ENCODE data around the gene YWHAE.
"Not testable (repeated sequence)": the region's sequence is repeated elsewhere in the genome, so short reads cannot be mapped to it uniquely, and the experiment has no call there.

YWHAE gene

DNA sequence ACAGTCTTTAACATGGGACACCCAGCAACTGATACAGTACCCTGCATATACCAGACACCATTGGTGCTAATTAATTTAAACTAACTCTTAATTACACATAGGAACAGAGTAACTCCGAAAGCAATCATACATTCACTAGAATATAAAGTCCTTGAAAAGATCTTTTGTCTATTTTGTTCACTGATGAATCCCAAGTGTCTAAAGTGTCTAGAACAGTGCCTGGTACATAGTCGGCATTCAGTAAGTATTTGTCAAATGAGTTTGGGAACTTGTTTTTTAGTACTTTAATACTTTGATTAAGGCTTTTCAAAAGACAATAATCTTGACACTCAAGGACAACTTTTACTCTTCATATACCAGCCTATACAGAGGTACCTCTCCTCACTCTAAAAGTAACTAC lies 13.8 kb downstream of the YWHAE start:
- peaks cover 44% of the 10 kb centered on the region for H3K4me1 ChIP-seq (ENCODE audit: control insufficient read depth, insufficient read depth, low read length, unreplicated experiment)
- no peaks in the 10 kb centered on the region for H3K36me3 ChIP-seq (ENCODE audit: insufficient read depth, low read length)
- no peak overlapping the region for H2AFZ ChIP-seq (ENCODE audit: low read length, unreplicated experiment)
- no peak overlapping the region for H3K27ac ChIP-seq (ENCODE audit: low read depth, low read length)
- H3K79me2 ChIP-seq (ENCODE audit: control insufficient read depth, insufficient read depth, low read length, unreplicated experiment) = peaks cover 97% of the 10 kb centered on the region
- H3K4me3 ChIP-seq (ENCODE audit: low read depth, low read length) = no peak overlapping the region
- H3K27me3 ChIP-seq (ENCODE audit: insufficient read depth, low read length) = no peaks in the 10 kb centered on the region

GRCh38 chr17:1385861-1386260 lies 14.2 kb downstream of the YWHAE start:
- Histone ChIP-seq H3K27me3 (ENCODE audit: insufficient read depth, low read length) (no peaks in the 10 kb centered on the region), H3K79me2 (ENCODE audit: control insufficient read depth, insufficient read depth, low read length, unreplicated experiment) (peaks cover 97% of the 10 kb centered on the region), H3K4me3 (ENCODE audit: low read depth, low read length) (no peak overlapping the region), H3K27ac (ENCODE audit: low read depth, low read length) (no peak overlapping the region), H2AFZ (ENCODE audit: low read length, unreplicated experiment) (no peak overlapping the region), H3K36me3 (ENCODE audit: insufficient read depth, low read length) (no peaks in the 10 kb centered on the region), H3K4me1 (ENCODE audit: control insufficient read depth, insufficient read depth, low read length, unreplicated experiment) (peaks cover 44% of the 10 kb centered on the region)

DNA sequence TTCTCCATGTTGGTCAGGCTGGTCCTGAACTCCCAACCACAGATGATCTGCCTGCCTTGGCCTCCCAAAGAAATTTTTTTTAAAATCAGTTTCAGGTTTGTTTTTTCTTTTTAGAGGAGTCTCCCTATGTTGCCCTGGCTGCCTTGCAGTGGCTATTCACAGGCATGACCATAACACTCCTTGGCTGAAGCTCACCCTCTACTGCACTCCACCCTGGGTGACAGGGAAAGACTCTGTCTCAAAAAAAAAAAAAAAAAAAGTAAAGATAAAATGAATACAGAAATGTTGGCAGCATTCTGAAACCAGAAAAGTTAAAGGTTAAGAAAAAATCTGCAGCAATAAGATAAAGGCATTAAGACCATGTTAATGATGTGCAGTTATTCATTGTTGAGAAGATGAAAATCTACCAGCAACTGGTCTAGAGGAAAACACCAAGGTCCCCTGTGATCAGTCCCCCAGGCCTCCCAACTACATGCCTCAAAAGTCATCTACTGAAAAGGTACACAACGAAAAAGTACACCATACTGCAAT lies 15.1 kb downstream of the YWHAE start:
- no peak overlapping the region for H3K27ac ChIP-seq (ENCODE audit: low read depth, low read length)
- H3K79me2 ChIP-seq (ENCODE audit: control insufficient read depth, insufficient read depth, low read length, unreplicated experiment) = peaks cover 97% of the 10 kb centered on the region
- H3K4me3 ChIP-seq (ENCODE audit: low read depth, low read length) = no peak overlapping the region
- H3K27me3 ChIP-seq (ENCODE audit: insufficient read depth, low read length) = no peaks in the 10 kb centered on the region
- no peaks in the 10 kb centered on the region for H3K36me3 ChIP-seq (ENCODE audit: insufficient read depth, low read length)
- no peak overlapping the region for H2AFZ ChIP-seq (ENCODE audit: low read length, unreplicated experiment)
- H3K4me1 ChIP-seq (ENCODE audit: control insufficient read depth, insufficient read depth, low read length, unreplicated experiment) = peaks cover 44% of the 10 kb centered on the region

DNA sequence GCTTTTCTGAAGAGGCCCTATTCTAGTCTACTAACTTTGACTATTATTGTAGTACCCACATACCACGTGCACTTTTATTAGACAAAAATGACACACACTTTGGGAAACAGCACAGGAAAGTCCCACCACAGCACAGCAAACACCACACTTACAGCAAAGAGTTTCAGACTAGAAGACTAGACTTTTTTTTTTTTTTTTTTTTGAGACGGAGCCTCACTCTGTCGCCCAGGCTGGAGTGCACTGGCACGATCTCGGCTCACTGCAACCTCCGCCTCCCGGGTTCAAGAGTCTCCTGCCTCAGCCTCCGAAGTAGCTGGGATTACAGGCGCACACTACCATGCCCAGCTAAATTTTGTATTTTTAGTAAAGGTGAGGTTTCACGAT lies 20.1 kb downstream of the YWHAE start:
- H3K36me3 ChIP-seq (ENCODE audit: insufficient read depth, low read length) = no peaks in the 10 kb centered on the region
- H3K27me3 ChIP-seq (ENCODE audit: insufficient read depth, low read length) = no peaks in the 10 kb centered on the region
- H3K4me3 ChIP-seq (ENCODE audit: low read depth, low read length) = no peak overlapping the region
- H3K4me1 ChIP-seq (ENCODE audit: control insufficient read depth, insufficient read depth, low read length, unreplicated experiment) = peaks cover 63% of the 10 kb centered on the region
- H2AFZ ChIP-seq (ENCODE audit: low read length, unreplicated experiment) = no peak overlapping the region
- H3K79me2 ChIP-seq (ENCODE audit: control insufficient read depth, insufficient read depth, low read length, unreplicated experiment) = peaks cover 98% of the 10 kb centered on the region
- H3K27ac ChIP-seq (ENCODE audit: low read depth, low read length) = no peak overlapping the region

GRCh38 chr17:1379208-1379929 lies 20.7 kb downstream of the YWHAE start:
- Histone ChIP-seq H3K79me2 (ENCODE audit: control insufficient read depth, insufficient read depth, low read length, unreplicated experiment) (peaks cover 98% of the 10 kb centered on the region), H3K36me3 (ENCODE audit: insufficient read depth, low read length) (0 out of 2 replicates have a peak, but pooled peaks cover under 1% of the 10 kb centered on the region), H3K27me3 (ENCODE audit: insufficient read depth, low read length) (no peaks in the 10 kb centered on the region), H3K27ac (ENCODE audit: low read depth, low read length) (no peak overlapping the region), H3K4me1 (ENCODE audit: control insufficient read depth, insufficient read depth, low read length, unreplicated experiment) (peaks cover 69% of the 10 kb centered on the region), H3K4me3 (ENCODE audit: low read depth, low read length) (no peak overlapping the region), H2AFZ (ENCODE audit: low read length, unreplicated experiment) (no peak overlapping the region)

DNA sequence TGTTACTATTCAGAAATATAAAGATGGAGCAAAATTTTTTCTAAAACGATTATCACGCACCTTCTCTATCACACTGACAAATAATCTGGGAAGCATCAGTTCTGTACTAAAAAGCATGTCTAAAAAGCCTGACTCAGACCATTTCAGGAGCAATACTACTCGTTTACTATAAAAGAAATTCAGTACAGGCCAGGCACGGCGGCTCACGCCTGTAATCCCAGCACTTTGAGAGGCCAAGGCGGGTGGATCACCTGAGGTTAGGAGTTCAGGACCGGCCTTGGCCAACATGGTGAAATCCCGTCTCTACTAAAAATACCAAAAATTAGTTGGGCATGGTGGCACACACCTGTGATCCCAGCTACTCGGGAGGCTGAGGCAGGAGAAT lies 21.6 kb downstream of the YWHAE start:
- H2AFZ ChIP-seq (ENCODE audit: low read length, unreplicated experiment) = not testable (repeated sequence)
- peaks cover 77% of the 10 kb centered on the region for H3K4me1 ChIP-seq (ENCODE audit: control insufficient read depth, insufficient read depth, low read length, unreplicated experiment)

DNA sequence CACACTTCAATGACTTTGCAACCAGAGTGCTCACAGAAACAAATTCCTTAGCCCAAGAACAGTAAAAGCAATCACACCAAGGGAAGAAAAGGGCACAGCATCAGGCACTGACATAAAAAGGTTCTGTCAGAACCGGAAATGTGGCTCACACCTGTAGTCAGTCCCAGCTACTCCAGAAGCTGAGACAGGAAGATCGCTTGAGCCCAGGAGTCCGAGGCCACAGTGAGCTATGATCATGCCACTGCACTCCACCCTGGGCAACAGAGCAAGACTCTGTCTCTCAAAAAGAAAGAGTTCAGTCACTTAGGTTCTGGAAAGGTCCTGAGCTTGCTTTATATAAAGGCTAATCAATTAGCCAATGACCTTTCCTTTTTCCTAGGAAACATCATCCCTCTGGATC lies 22.7 kb downstream of the YWHAE start:
- H3K27me3 ChIP-seq (ENCODE audit: insufficient read depth, low read length) = no peaks in the 10 kb centered on the region
- H3K79me2 ChIP-seq (ENCODE audit: control insufficient read depth, insufficient read depth, low read length, unreplicated experiment) = peaks cover 98% of the 10 kb centered on the region
- no peak overlapping the region for H2AFZ ChIP-seq (ENCODE audit: low read length, unreplicated experiment)
- H3K4me1 ChIP-seq (ENCODE audit: control insufficient read depth, insufficient read depth, low read length, unreplicated experiment) = peaks cover 77% of the 10 kb centered on the region
- no peak overlapping the region for H3K4me3 ChIP-seq (ENCODE audit: low read depth, low read length)
- peak overlapping the region; percentile 16; the same call in 1 of the 2 replicates for H3K27ac ChIP-seq (ENCODE audit: low read depth, low read length)
- peaks cover 6% of the 10 kb centered on the region; the same call in 1 of the 2 replicates for H3K36me3 ChIP-seq (ENCODE audit: insufficient read depth, low read length)

More for the DNA sequence above, 21.6 kb downstream of the YWHAE start:
- 0 out of 2 replicates have a peak overlapping the region, but pooled peaks have one; percentile 4 for H3K27ac ChIP-seq (ENCODE audit: low read depth, low read length)
- H3K27me3 ChIP-seq (ENCODE audit: insufficient read depth, low read length); H3K4me3 ChIP-seq (ENCODE audit: low read depth, low read length); H3K36me3 ChIP-seq (ENCODE audit: insufficient read depth, low read length): not testable (repeated sequence)
- H3K79me2 ChIP-seq (ENCODE audit: control insufficient read depth, insufficient read depth, low read length, unreplicated experiment) = peaks cover 98% of the 10 kb centered on the region

GRCh38 chr17:1376061-1376460 lies 24.0 kb downstream of the YWHAE start:
- Histone ChIP-seq H3K27me3 (ENCODE audit: insufficient read depth, low read length) (no peaks in the 10 kb centered on the region), H3K79me2 (ENCODE audit: control insufficient read depth, insufficient read depth, low read length, unreplicated experiment) (peaks cover 100% of the 10 kb centered on the region), H3K27ac (ENCODE audit: low read depth, low read length) (no peak overlapping the region), H3K36me3 (ENCODE audit: insufficient read depth, low read length) (peaks cover 6% of the 10 kb centered on the region; the same call in 1 of the 2 replicates), H2AFZ (ENCODE audit: low read length, unreplicated experiment) (no peak overlapping the region), H3K4me1 (ENCODE audit: control insufficient read depth, insufficient read depth, low read length, unreplicated experiment) (peaks cover 70% of the 10 kb centered on the region), H3K4me3 (ENCODE audit: low read depth, low read length) (no peak overlapping the region)

GRCh38 chr17:1375615-1376014 lies 24.4 kb downstream of the YWHAE start:
- Histone ChIP-seq H3K4me1 (ENCODE audit: control insufficient read depth, insufficient read depth, low read length, unreplicated experiment) (peaks cover 66% of the 10 kb centered on the region), H3K27me3 (ENCODE audit: insufficient read depth, low read length) (no peaks in the 10 kb centered on the region), H3K27ac (ENCODE audit: low read depth, low read length) (no peak overlapping the region), H3K79me2 (ENCODE audit: control insufficient read depth, insufficient read depth, low read length, unreplicated experiment) (peaks cover 100% of the 10 kb centered on the region), H2AFZ (ENCODE audit: low read length, unreplicated experiment) (no peak overlapping the region), H3K4me3 (ENCODE audit: low read depth, low read length) (no peak overlapping the region), H3K36me3 (ENCODE audit: insufficient read depth, low read length) (peaks cover 6% of the 10 kb centered on the region; the same call in 1 of the 2 replicates)

- no peaks in the 10 kb centered on the region for H3K27me3 ChIP-seq (ENCODE audit: insufficient read depth, low read length)
- peaks cover 59% of the 10 kb centered on the region for H3K4me1 ChIP-seq (ENCODE audit: control insufficient read depth, insufficient read depth, low read length, unreplicated experiment)
- no peak overlapping the region for H3K27ac ChIP-seq (ENCODE audit: low read depth, low read length)
- H2AFZ ChIP-seq (ENCODE audit: low read length, unreplicated experiment) = no peak overlapping the region
- peaks cover 6% of the 10 kb centered on the region; the same call in 1 of the 2 replicates for H3K36me3 ChIP-seq (ENCODE audit: insufficient read depth, low read length)
- H3K4me3 ChIP-seq (ENCODE audit: low read depth, low read length) = no peak overlapping the region
- H3K79me2 ChIP-seq (ENCODE audit: control insufficient read depth, insufficient read depth, low read length, unreplicated experiment) = peaks cover 99% of the 10 kb centered on the region
Observed at GRCh38 chr17:1374431-1375177, 25.4 kb downstream of the YWHAE start.

Measured in ACC112 (cell line).